ENCODE data around the gene AIF1L. TPM values are rescaled to one million over a fixed set of nuclear protein-coding genes. Genes with fewer than 3 reads are reported as not detected.
"Not testable (repeated sequence)": the region's sequence is repeated elsewhere in the genome, so short reads cannot be mapped to it uniquely, and the experiment has no call there.

AIF1L gene
- total RNA-seq, 2 donors from 2014 or later: 1.5 to 1.7 TPM

GRCh38 chr9:131145245-131145644, 48.9 kb downstream of the AIF1L start:
- ATAC-seq (replicated peaks): no peak
- Mint-ChIP-seq H3K36me3 (ENCODE audit: low read depth) (peaks cover 100% of the 10 kb centered on the region), H3K27ac (no peak overlapping the region)

GRCh38 chr9:131146186-131146585, 49.9 kb downstream of the AIF1L start:
- H3K9me3 Mint-ChIP-seq: no peaks in the 10 kb centered on the region
- H3K36me3 Mint-ChIP-seq (ENCODE audit: low read depth): peaks cover 100% of the 10 kb centered on the region
- ATAC-seq (replicated peaks): no peak
- H3K4me1 Mint-ChIP-seq: no peaks in the 10 kb centered on the region
- no peak overlapping the region for H3K27ac Mint-ChIP-seq
- H3K27me3 Mint-ChIP-seq: no peaks in the 10 kb centered on the region
- no peak overlapping the region for H3K4me3 Mint-ChIP-seq

More at GRCh38 chr9:131145245-131145644, 48.9 kb downstream of the AIF1L start:
- no peak overlapping the region for H3K4me3 Mint-ChIP-seq
- no peaks in the 10 kb centered on the region for H3K9me3 Mint-ChIP-seq
- no peaks in the 10 kb centered on the region for H3K27me3 Mint-ChIP-seq
- H3K4me1 Mint-ChIP-seq: peaks cover 3% of the 10 kb centered on the region

- Mint-ChIP-seq H3K27me3 (no peaks in the 10 kb centered on the region), H3K4me3 (no peak overlapping the region), H3K9me3 (no peaks in the 10 kb centered on the region), H3K36me3 (ENCODE audit: low read depth) (peaks cover 100% of the 10 kb centered on the region), H3K4me1 (no peaks in the 10 kb centered on the region), H3K27ac (no peak overlapping the region)
- ATAC-seq (replicated peaks): no peak
Observed at GRCh38 chr9:131148276-131148675, 51.9 kb downstream of the AIF1L start.

- Mint-ChIP-seq H3K4me1 (no peaks in the 10 kb centered on the region), H3K27me3 (no peaks in the 10 kb centered on the region), H3K4me3 (no peak overlapping the region), H3K9me3 (no peaks in the 10 kb centered on the region), H3K27ac (peak overlapping the region; percentile 8), H3K36me3 (ENCODE audit: low read depth) (peaks cover 100% of the 10 kb centered on the region)
- ATAC-seq (replicated peaks): no peak
Observed at GRCh38 chr9:131148966-131149687, 52.8 kb downstream of the AIF1L start.

- no peak for ATAC-seq (replicated peaks)
- Mint-ChIP-seq H3K4me3 (no peak overlapping the region), H3K9me3 (no peaks in the 10 kb centered on the region), H3K36me3 (ENCODE audit: low read depth) (peaks cover 100% of the 10 kb centered on the region), H3K27ac (peak overlapping the region; percentile 8), H3K4me1 (no peaks in the 10 kb centered on the region), H3K27me3 (no peaks in the 10 kb centered on the region)
Observed at GRCh38 chr9:131149688-131150053, 53.3 kb downstream of the AIF1L start.

- peaks cover 100% of the 10 kb centered on the region for H3K36me3 Mint-ChIP-seq (ENCODE audit: low read depth)
- no peak overlapping the region for H3K4me3 Mint-ChIP-seq
- no peaks in the 10 kb centered on the region for H3K27me3 Mint-ChIP-seq
Observed at GRCh38 chr9:131153595-131153994, 57.3 kb downstream of the AIF1L start.

GRCh38 chr9:131158673-131159072, 62.3 kb downstream of the AIF1L start:
- H3K4me3 Mint-ChIP-seq; H3K4me1 Mint-ChIP-seq; H3K27ac Mint-ChIP-seq; H3K9me3 Mint-ChIP-seq; H3K27me3 Mint-ChIP-seq; ATAC-seq (replicated peaks): not testable (repeated sequence)
- peaks cover 97% of the 10 kb centered on the region for H3K36me3 Mint-ChIP-seq (ENCODE audit: low read depth)

More at GRCh38 chr9:131153595-131153994, 57.3 kb downstream of the AIF1L start:
- ATAC-seq (replicated peaks): no peak
- Mint-ChIP-seq H3K4me1 (no peaks in the 10 kb centered on the region), H3K9me3 (no peaks in the 10 kb centered on the region), H3K27ac (peak overlapping the region; percentile 18)

GRCh38 chr9:131160416-131161112, 64.2 kb downstream of the AIF1L start:
- Mint-ChIP-seq H3K4me1 (no peaks in the 10 kb centered on the region), H3K4me3 (no peak overlapping the region), H3K27me3 (no peaks in the 10 kb centered on the region), H3K27ac (no peak overlapping the region), H3K36me3 (ENCODE audit: low read depth) (peaks cover 97% of the 10 kb centered on the region), H3K9me3 (no peaks in the 10 kb centered on the region)
- ATAC-seq (replicated peaks): no peak

GRCh38 chr9:131161585-131161984, 65.3 kb downstream of the AIF1L start:
- no peak for ATAC-seq (replicated peaks)
- Mint-ChIP-seq H3K4me1 (no peaks in the 10 kb centered on the region), H3K4me3 (no peak overlapping the region), H3K27me3 (no peaks in the 10 kb centered on the region), H3K27ac (no peak overlapping the region), H3K9me3 (no peaks in the 10 kb centered on the region), H3K36me3 (ENCODE audit: low read depth) (peaks cover 97% of the 10 kb centered on the region)

GRCh38 chr9:131162886-131163285, 66.6 kb downstream of the AIF1L start:
- Mint-ChIP-seq H3K9me3 (no peaks in the 10 kb centered on the region), H3K36me3 (ENCODE audit: low read depth) (peaks cover 97% of the 10 kb centered on the region), H3K4me1 (no peaks in the 10 kb centered on the region), H3K27ac (peak overlapping the region; percentile 11), H3K27me3 (no peaks in the 10 kb centered on the region), H3K4me3 (no peak overlapping the region)
- ATAC-seq (replicated peaks): no peak

- Mint-ChIP-seq H3K27me3 (no peaks in the 10 kb centered on the region), H3K36me3 (ENCODE audit: low read depth) (peaks cover 95% of the 10 kb centered on the region), H3K4me3 (no peak overlapping the region), H3K27ac (no peak overlapping the region), H3K9me3 (no peaks in the 10 kb centered on the region), H3K4me1 (no peaks in the 10 kb centered on the region)
- no peak for ATAC-seq (replicated peaks)
Observed at GRCh38 chr9:131165523-131165922, 69.2 kb downstream of the AIF1L start.

GRCh38 chr9:131167146-131167692, 70.9 kb downstream of the AIF1L start:
- Mint-ChIP-seq H3K27me3 (no peaks in the 10 kb centered on the region), H3K4me3 (no peak overlapping the region), H3K4me1 (no peaks in the 10 kb centered on the region), H3K36me3 (ENCODE audit: low read depth) (peaks cover 93% of the 10 kb centered on the region), H3K9me3 (no peaks in the 10 kb centered on the region), H3K27ac (no peak overlapping the region)
- no peak for ATAC-seq (replicated peaks)

- Mint-ChIP-seq H3K9me3 (no peaks in the 10 kb centered on the region), H3K27ac (no peak overlapping the region), H3K27me3 (no peaks in the 10 kb centered on the region), H3K4me1 (no peaks in the 10 kb centered on the region), H3K36me3 (ENCODE audit: low read depth) (peaks cover 93% of the 10 kb centered on the region), H3K4me3 (no peak overlapping the region)
- no peak for ATAC-seq (replicated peaks)
Observed at GRCh38 chr9:131167936-131168335, 71.6 kb downstream of the AIF1L start.

GRCh38 chr9:131169563-131170240, 73.4 kb downstream of the AIF1L start:
- H3K9me3 Mint-ChIP-seq: no peaks in the 10 kb centered on the region
- no peak for ATAC-seq (replicated peaks)
- H3K36me3 Mint-ChIP-seq (ENCODE audit: low read depth): peaks cover 93% of the 10 kb centered on the region
- H3K4me3 Mint-ChIP-seq: no peak overlapping the region
- no peaks in the 10 kb centered on the region for H3K27me3 Mint-ChIP-seq
- no peak overlapping the region for H3K27ac Mint-ChIP-seq
- H3K4me1 Mint-ChIP-seq: peaks cover under 1% of the 10 kb centered on the region
